MM.1S (cell line): ENCODE measurements around the gene ZNF362.

Experiments
- EZH2 ChIP-seq: fragments of 300-600 bp; sonication (generic); optimal IDR thresholded peaks from 2 replicates; pipeline ENCODE3; 2017; ENCODE audit warnings: low read depth, mild to moderate bottlenecking, antibody characterized with exemption, low read length, mixed read lengths
- EZH2phosphoT487 ChIP-seq: fragments of 300-600 bp; sonication (generic); IDR thresholded peaks from 2 replicates; pipeline ENCODE4 v1.6.1; 2018; ENCODE audit warnings: antibody characterized with exemption, low read length
- TF ChIP-seq, protein P1 (sequence below): fragments of 300-600 bp; sonication (generic); IDR thresholded peaks from 2 replicates; pipeline ENCODE4 v1.5.1; 2016; ENCODE audit warnings: antibody characterized with exemption, low read length, mixed read lengths

- TF ChIP-seq, protein P1, sequence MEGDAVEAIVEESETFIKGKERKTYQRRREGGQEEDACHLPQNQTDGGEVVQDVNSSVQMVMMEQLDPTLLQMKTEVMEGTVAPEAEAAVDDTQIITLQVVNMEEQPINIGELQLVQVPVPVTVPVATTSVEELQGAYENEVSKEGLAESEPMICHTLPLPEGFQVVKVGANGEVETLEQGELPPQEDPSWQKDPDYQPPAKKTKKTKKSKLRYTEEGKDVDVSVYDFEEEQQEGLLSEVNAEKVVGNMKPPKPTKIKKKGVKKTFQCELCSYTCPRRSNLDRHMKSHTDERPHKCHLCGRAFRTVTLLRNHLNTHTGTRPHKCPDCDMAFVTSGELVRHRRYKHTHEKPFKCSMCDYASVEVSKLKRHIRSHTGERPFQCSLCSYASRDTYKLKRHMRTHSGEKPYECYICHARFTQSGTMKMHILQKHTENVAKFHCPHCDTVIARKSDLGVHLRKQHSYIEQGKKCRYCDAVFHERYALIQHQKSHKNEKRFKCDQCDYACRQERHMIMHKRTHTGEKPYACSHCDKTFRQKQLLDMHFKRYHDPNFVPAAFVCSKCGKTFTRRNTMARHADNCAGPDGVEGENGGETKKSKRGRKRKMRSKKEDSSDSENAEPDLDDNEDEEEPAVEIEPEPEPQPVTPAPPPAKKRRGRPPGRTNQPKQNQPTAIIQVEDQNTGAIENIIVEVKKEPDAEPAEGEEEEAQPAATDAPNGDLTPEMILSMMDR, result no peak
- TF ChIP-seq EZH2 (no peak), EZH2phosphoT487 (no peak)
Measured at GRCh38 chr1:33221385-33221758, 34.9 kb upstream of the ZNF362 start.
